DND-41 (cell line): ENCODE data around the gene TMEM270.

ENCODE experiments used
- ATAC-seq: fragments of 200-7000 bp; cut with Tn5 transposase; 3 replicates; pipeline ENCODE4 v1.9.1; 2021; ENCODE audit warnings: low read depth; ENCODE audit not compliant: insufficient read depth
- DNase-seq: peaks from one replicate; pipeline ENCODE4 v3.0.0-alpha.2; 2020
- H2AFZ ChIP-seq: 2 replicates; pipeline ENCODE4 v1.6.0; 2012; ENCODE audit warnings: low read depth, low read length
- H3K27ac ChIP-seq: 2 replicates; pipeline ENCODE4 v1.5.1; 2012; ENCODE audit warnings: low read length, inconsistent platforms
- H3K27me3 ChIP-seq: fragments of 200-600 bp; sonication (generic); 2 replicates; pipeline ENCODE4 v1.6.0; 2012; ENCODE audit warnings: low read length, mild to moderate bottlenecking, inconsistent platforms; ENCODE audit not compliant: insufficient read depth, poor library complexity
- H3K36me3 ChIP-seq: 2 replicates; pipeline ENCODE4 v1.5.1; 2012; ENCODE audit warnings: low read length, inconsistent platforms; ENCODE audit not compliant: insufficient read depth
- H3K4me1 ChIP-seq: 2 replicates; pipeline ENCODE4 v1.5.1; 2012; ENCODE audit warnings: mild to moderate bottlenecking, low read length; ENCODE audit not compliant: insufficient read depth
- H3K4me2 ChIP-seq: 2 replicates; pipeline ENCODE4 v1.6.0; 2012; ENCODE audit warnings: mild to moderate bottlenecking, moderate library complexity, low read length, inconsistent platforms; ENCODE audit not compliant: insufficient read depth
- H3K4me3 ChIP-seq, 2 experiments: fragments of 200-600 bp in 1 of 2; shearing (Covaris generic) in 1 of 2; 2 replicates each; pipeline ENCODE4 v1.5.1; 2012 to 2016; ENCODE audit warnings: inconsistent platforms in 2 of 2, low read length in 2 of 2, mild to moderate bottlenecking in 2 of 2, low read depth in 1 of 2, moderate library complexity in 1 of 2
- H3K79me2 ChIP-seq: 2 replicates; pipeline ENCODE4 v1.6.0; 2012; ENCODE audit warnings: low read length, inconsistent platforms; ENCODE audit not compliant: insufficient read depth
- H3K9ac ChIP-seq: 2 replicates; pipeline ENCODE4 v1.6.0; 2012; ENCODE audit warnings: low read depth, mild to moderate bottlenecking, inconsistent platforms, low read length, moderate library complexity
- H3K9me3 ChIP-seq: 2 replicates; pipeline ENCODE4 v1.5.1; 2012; ENCODE audit warnings: low read length, moderate library complexity, mild to moderate bottlenecking, inconsistent platforms; ENCODE audit not compliant: insufficient read depth, severe bottlenecking
- H4K20me1 ChIP-seq: 2 replicates; pipeline ENCODE4 v1.6.0; 2012; ENCODE audit warnings: low read length; ENCODE audit not compliant: insufficient read depth
- EZH2 ChIP-seq: IDR thresholded peaks from 3 replicates; pipeline ENCODE4 v1.6.1; 2012; ENCODE audit warnings: borderline replicate concordance, low read depth, mild to moderate bottlenecking, moderate library complexity, low read length, inconsistent platforms; ENCODE audit not compliant: severe bottlenecking
- TF ChIP-seq, protein P1 (sequence below): IDR thresholded peaks from 2 replicates; pipeline ENCODE4 v1.5.1; 2012; ENCODE audit warnings: borderline replicate concordance, low read length, moderate library complexity, mild to moderate bottlenecking; ENCODE audit not compliant: poor library complexity, severe bottlenecking; ENCODE audit errors: extremely low read depth

The TMEM270 gene

DNA sequence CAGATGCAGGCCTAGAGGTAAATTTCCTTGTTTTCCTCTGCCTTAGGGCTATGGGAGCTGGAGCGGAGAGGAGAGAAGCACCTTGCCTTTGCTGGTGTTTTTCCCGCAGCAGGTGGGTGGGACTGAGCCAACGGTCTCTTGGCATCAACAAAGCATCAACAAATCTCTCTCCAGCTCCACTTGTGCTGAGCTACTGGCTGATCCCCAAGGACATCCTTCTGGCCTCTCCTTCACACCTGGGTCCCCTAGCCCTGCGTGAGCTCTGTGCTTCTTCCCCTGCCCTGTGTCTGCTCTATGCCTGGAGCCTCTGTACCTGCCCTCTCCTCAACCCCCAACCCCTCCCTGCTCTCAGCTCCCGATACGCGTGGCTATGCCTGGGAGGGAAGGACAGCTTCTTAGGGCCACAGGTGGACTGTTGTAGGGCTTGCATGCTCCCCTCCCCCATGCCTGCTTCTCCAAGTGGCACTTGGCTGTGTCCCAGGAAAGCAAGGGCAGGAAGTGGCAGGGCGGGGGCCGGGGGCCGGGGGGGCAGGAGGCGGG is 33.3 kb upstream of the TMEM270 start:
- H3K79me2 ChIP-seq = no peaks in the 10 kb centered on the region
- H3K4me3 ChIP-seq = no peak overlapping the region
- H3K4me2 ChIP-seq = no peak overlapping the region
- TF ChIP-seq, protein P1, sequence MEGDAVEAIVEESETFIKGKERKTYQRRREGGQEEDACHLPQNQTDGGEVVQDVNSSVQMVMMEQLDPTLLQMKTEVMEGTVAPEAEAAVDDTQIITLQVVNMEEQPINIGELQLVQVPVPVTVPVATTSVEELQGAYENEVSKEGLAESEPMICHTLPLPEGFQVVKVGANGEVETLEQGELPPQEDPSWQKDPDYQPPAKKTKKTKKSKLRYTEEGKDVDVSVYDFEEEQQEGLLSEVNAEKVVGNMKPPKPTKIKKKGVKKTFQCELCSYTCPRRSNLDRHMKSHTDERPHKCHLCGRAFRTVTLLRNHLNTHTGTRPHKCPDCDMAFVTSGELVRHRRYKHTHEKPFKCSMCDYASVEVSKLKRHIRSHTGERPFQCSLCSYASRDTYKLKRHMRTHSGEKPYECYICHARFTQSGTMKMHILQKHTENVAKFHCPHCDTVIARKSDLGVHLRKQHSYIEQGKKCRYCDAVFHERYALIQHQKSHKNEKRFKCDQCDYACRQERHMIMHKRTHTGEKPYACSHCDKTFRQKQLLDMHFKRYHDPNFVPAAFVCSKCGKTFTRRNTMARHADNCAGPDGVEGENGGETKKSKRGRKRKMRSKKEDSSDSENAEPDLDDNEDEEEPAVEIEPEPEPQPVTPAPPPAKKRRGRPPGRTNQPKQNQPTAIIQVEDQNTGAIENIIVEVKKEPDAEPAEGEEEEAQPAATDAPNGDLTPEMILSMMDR = no peak
- TF ChIP-seq EZH2 = no peak
- ATAC-seq (peak; percentile 51; the same call in 2 of the 3 replicates), DNase-seq (peak; percentile 49)
- H3K36me3 ChIP-seq = no peaks in the 10 kb centered on the region
- peaks cover 9% of the 10 kb centered on the region for H3K4me1 ChIP-seq
- no peak overlapping the region for H3K27ac ChIP-seq
- H4K20me1 ChIP-seq = no peaks in the 10 kb centered on the region
- no peak overlapping the region for H2AFZ ChIP-seq
- no peak overlapping the region for H3K9ac ChIP-seq
- H3K27me3 ChIP-seq = no peaks in the 10 kb centered on the region
- no peaks in the 10 kb centered on the region for H3K9me3 ChIP-seq

DNA sequence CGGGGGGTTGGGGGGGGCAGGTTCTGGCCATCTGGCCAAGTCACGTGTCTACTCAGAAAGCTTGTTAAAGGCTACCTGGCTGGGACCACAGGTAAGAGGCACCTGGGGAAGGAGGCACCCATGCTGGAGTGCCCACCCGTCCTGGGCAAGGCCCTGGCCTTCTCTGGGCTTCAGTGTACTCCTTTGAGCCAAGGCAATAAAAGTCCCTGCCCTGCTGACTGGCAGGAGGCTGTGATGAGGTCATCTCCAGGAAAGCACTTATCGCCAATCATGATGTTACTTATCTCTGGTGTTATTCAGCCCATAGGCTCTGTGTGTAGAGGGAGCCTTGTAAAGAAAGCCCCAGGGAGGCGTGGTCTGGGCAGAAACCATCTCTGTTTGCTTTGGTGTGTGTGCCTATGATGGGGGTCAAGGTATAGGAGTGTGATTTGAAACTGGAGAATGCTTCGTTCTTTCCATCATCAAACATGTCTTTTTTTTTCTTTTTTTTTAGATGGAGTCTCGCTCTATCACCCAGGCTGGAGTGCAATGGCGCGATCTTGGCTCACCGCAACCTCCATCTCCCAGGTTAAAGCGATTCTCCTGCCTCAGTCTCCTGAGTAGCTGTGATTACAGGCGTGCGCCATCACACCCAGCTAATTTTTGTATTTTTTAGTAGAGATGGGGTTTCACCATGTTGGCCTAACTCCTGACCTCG is 32.7 kb upstream of the TMEM270 start:
- no peak for DNase-seq
- H3K4me2 ChIP-seq = no peak overlapping the region
- H3K4me3 ChIP-seq = no peak overlapping the region

DNA sequence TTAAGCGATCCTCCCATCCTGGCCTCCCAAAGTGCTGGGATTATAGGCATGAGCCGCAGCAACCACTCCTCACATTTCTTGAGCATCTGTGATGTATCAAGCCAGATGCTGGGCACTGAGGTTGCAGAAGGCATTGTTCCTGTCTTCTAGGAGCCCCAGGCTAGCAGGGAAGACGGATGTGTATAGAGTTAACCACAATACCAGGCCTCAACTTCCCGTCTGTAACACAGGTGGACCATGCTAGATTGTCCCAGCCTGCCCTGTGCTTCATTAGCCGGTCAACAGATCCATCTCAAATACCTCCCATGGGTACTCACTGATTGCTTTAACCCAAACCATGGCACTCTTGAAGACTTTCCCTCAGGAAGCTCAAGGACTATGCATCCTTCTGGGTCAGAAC is 32.0 kb upstream of the TMEM270 start:
- no peak overlapping the region for H3K27ac ChIP-seq
- TF ChIP-seq EZH2 = no peak
- TF ChIP-seq, protein P1 = no peak

More for the DNA sequence above, 32.7 kb upstream of the TMEM270 start:
- H3K4me1 ChIP-seq = peaks cover 9% of the 10 kb centered on the region
- H3K27ac ChIP-seq = no peak overlapping the region
- H3K27me3 ChIP-seq = no peaks in the 10 kb centered on the region
- H3K79me2 ChIP-seq = no peaks in the 10 kb centered on the region
- ATAC-seq = peak; percentile 64
- H4K20me1 ChIP-seq = no peaks in the 10 kb centered on the region
- no peak overlapping the region for H2AFZ ChIP-seq
- H3K9me3 ChIP-seq = no peaks in the 10 kb centered on the region
- TF ChIP-seq, protein P1 = no peak
- no peak for TF ChIP-seq EZH2
- H3K36me3 ChIP-seq = no peaks in the 10 kb centered on the region
- H3K9ac ChIP-seq = no peak overlapping the region

More for the DNA sequence above, 32.0 kb upstream of the TMEM270 start:
- Histone ChIP-seq H3K4me1 (peaks cover 9% of the 10 kb centered on the region), H3K4me3 (no peak overlapping the region), H4K20me1 (no peaks in the 10 kb centered on the region), H3K27me3 (no peaks in the 10 kb centered on the region), H2AFZ (no peak overlapping the region), H3K9me3 (no peaks in the 10 kb centered on the region), H3K9ac (no peak overlapping the region), H3K79me2 (no peaks in the 10 kb centered on the region), H3K36me3 (no peaks in the 10 kb centered on the region), H3K4me2 (no peak overlapping the region)
- DNase-seq (no peak), ATAC-seq (no peak)
